AG10803 (cell line): Measurements from ENCODE around the gene UQCRC1.

ENCODE experiments used
- DNase-seq: peaks from one replicate; pipeline ENCODE4 v3.0.0; 2010; ENCODE audit warnings: low read depth
- H3K4me3 ChIP-seq: 2 replicates; pipeline ENCODE4 v1.5.1; 2011; ENCODE audit warnings: mild to moderate bottlenecking, low read length, control low read depth
- TF ChIP-seq, protein P1 (sequence below): conservative IDR thresholded peaks from 2 replicates; pipeline ENCODE4 v1.5.1; 2011; ENCODE audit warnings: mild to moderate bottlenecking, low read length, control low read depth, inconsistent platforms

UQCRC1 gene

DNA sequence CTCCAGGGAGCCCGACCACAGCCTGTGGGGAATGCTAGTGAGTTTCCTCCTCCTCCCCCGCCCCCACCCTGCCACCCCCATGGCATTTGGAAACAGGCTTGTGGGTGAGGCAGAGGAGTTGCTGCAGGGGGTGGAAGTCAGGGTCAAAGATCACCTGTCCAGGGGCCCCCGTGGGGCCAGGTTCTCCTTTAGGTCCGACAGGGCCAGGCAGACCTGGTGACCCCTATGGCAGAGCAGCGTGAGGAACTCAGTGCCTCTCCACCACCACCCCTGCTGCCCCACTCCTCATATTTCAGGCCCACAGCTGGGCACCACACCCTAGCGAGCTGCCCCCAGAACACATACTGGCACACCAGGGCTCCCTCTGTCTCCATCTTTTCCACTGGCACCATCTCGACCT lies 36.9 kb downstream of the UQCRC1 start:
- TF ChIP-seq, protein P1, sequence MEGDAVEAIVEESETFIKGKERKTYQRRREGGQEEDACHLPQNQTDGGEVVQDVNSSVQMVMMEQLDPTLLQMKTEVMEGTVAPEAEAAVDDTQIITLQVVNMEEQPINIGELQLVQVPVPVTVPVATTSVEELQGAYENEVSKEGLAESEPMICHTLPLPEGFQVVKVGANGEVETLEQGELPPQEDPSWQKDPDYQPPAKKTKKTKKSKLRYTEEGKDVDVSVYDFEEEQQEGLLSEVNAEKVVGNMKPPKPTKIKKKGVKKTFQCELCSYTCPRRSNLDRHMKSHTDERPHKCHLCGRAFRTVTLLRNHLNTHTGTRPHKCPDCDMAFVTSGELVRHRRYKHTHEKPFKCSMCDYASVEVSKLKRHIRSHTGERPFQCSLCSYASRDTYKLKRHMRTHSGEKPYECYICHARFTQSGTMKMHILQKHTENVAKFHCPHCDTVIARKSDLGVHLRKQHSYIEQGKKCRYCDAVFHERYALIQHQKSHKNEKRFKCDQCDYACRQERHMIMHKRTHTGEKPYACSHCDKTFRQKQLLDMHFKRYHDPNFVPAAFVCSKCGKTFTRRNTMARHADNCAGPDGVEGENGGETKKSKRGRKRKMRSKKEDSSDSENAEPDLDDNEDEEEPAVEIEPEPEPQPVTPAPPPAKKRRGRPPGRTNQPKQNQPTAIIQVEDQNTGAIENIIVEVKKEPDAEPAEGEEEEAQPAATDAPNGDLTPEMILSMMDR: no peak
- H3K4me3 ChIP-seq: no peak overlapping the region
- DNase-seq: no peak

DNA sequence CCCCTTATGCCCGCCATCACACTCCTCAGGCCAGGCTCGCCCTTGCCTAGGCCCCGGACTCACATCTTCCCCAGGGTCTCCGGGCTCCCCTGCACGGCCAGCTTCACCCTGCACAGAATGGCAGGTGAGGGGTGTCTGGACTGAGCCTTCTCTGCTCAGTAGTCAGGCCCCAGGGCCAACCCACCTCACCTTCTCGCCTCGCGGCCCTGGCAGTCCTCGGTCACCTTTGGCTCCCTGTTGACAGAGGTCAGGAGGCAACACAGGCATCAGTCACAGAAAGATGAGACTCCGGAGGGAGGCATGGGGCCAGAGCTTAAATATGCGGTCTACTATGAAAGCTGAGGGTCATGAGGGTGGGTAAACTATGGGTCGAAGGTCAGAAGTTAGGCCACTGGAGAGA lies 37.5 kb downstream of the UQCRC1 start:
- no peak overlapping the region for H3K4me3 ChIP-seq

DNA sequence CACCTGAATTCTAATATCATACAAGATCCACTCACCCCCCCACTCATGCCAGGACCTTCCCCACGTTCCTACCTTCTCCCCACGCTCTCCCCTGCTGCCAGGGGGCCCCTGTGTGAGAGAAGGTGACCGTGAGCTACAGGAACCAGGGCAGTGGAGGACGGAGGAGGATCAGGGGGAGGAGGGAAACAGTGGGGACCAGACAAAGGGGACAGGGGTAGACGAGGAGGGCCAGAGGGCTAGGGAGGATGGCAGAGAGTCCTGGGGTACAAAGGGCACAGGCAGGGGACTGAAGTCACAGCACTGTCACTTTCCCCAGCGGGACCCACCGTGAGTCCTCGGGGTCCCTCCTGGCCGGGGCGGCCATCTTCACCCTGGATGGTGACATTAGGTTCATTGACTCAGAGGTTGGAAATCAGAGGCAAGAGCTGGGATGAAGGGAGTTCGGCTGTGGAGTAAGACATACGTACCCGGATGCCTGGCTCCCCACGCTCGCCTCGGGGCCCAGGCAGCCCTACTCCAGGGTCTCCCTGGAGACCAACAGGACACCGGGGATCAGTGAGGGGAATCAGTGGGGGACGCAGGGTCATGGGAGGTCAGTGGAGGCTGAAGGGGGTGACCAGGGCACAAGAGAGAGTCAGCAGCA lies 39.5 kb downstream of the UQCRC1 start:
- TF ChIP-seq, protein P1: no peak
- no peak overlapping the region for H3K4me3 ChIP-seq
- DNase-seq: no peak

More for the DNA sequence above, 37.5 kb downstream of the UQCRC1 start:
- TF ChIP-seq, protein P1: no peak
- no peak for DNase-seq

DNA sequence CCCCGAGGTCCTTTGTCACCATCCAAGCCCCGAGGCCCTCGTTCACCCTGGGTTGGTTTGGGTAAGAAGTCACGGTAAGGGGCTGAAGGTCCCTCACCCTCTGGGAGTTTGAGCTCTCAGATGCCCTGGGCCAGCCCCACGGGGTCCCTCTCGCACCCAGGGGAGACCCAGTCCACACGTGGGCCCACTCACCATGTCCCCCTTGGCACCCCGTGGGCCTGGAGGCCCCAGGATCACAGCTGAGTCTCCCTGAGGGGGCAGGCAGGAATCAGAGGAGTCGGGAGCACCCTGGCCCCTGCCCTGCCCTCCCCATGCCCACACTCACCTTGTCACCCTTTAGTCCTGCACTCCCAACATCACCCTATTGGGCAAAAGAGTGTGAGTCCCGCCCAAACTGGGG lies 40.0 kb downstream of the UQCRC1 start:
- H3K4me3 ChIP-seq: no peak overlapping the region
- no peak for DNase-seq
- TF ChIP-seq, protein P1: no peak

DNA sequence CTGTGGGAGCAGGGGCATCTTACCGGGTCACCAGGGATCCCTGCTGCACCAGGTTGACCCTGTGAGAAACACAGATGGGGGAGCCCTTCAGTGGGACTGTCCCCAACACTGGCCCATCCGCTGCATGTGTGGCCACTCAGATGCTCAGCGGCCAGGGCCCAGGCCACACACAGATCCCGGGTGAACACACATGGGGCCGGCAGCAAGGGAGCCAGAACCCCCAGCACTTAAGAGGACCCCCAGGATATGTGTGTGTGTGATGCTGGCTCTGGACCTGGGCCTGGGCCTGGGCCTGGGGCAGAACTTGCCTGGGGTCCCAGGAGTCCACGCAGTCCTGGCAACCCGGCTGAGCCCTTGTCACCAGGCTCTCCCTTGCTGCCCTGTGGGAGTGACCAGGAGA lies 41.0 kb downstream of the UQCRC1 start:
- H3K4me3 ChIP-seq: no peak overlapping the region
- no peak for DNase-seq
- TF ChIP-seq, protein P1: no peak

DNA sequence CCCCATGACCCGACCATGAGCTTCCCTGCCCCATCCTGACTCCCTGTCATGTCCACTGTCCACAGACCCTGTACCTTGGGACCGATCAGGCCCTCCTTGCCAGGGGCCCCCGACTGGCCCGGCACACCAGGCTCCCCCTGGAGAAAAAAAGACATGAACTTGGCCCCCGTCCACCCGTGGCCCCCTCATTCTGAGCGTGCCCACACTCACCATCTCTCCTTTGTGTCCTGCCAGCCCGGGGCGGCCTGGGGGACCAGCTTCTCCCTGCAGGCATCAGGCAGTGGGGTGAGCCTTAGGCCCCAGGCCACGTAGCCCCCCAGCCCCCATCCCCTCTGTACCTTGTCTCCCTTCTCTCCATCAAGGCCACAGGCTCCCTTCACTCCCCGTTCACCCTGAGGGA lies 41.9 kb downstream of the UQCRC1 start:
- TF ChIP-seq, protein P1: no peak
- DNase-seq: no peak

DNA sequence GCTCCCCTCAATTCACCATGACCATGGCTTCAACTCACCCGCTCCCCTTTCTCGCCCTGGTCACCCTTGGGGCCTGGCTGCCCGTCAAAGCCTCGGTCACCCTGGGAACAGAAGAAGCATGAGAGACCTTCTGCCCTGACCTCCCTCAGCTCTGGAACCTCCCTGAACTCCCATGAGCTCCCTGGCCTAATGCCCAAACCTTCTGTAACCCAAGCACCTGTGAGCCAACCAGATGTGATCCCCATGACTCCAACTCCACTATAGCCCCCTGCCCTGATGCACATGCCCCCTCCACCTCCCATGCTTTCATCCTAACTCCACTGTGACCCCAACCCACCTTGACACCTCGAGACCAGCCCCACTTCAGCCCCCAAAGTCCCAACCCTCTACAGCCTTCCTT lies 42.4 kb downstream of the UQCRC1 start:
- DNase-seq: no peak
- TF ChIP-seq, protein P1: no peak
- no peak overlapping the region for H3K4me3 ChIP-seq

More for the DNA sequence above, 41.9 kb downstream of the UQCRC1 start:
- H3K4me3 ChIP-seq: no peak overlapping the region
